H1 (cell line): ENCODE measurements around the gene FNDC5. TPM values are rescaled to one million over a fixed set of nuclear protein-coding genes. Genes with fewer than 3 reads are reported as not detected.

ENCODE experiments used
- CREB1 ChIP-seq: IDR thresholded peaks from 2 replicates; pipeline ENCODE4 v1.6.1; 2012; ENCODE audit warnings: inconsistent platforms
- EZH2 ChIP-seq: fragments of 200-600 bp; sonication (generic); IDR thresholded peaks from 2 replicates; pipeline ENCODE4 v1.7.1; 2012; ENCODE audit warnings: low read depth, mild to moderate bottlenecking, moderate library complexity, low read length, inconsistent platforms; ENCODE audit not compliant: severe bottlenecking
- MAFK ChIP-seq: IDR thresholded peaks from 2 replicates; pipeline ENCODE4 v1.6.1; 2012; ENCODE audit warnings: low read depth, mild to moderate bottlenecking, improper control_type of control experiment, low read length
- polyA plus RNA-seq, 7 experiments: library from polyadenylated mRNA; depleted of rRNA in 3 of 7; stranded (reverse) in 5 of 7; unstranded in 2 of 7; fragments of >200 nt in 5 of 7; fragments of 200-250 nt in 2 of 7; gene quantifications; 1 replicate in 5 of 7; 2 replicates in 1 of 7; 4 replicates in 1 of 7; pipeline versions ENCODE4 v1.2.1 to v1.2.3, GENCODE V29; 2011 to 2013; ENCODE audit warnings: missing spikeins in 2 of 7, mixed read lengths in 2 of 7
- total RNA-seq: library from RNA; stranded (reverse); fragmentation: NEBNext Ultra II Directional; extraction: Animal tissue kit (Norgen Biotek cat#: 25700); gene quantifications from 2 replicates; pipeline ENCODE4 v1.2.1, GENCODE V29; 2021
- TF ChIP-seq, protein P1 (sequence below): IDR thresholded peaks from 2 replicates; pipeline ENCODE4 v1.6.1; 2011; ENCODE audit warnings: low read length, improper control_type of control experiment

The FNDC5 gene
- total and polyA plus RNA-seq, 2 of the 8 experiments (the other 6 are each of a cell fraction or from before 2014, with no cell fraction given) = 1.8 to 2.0 TPM

DNA sequence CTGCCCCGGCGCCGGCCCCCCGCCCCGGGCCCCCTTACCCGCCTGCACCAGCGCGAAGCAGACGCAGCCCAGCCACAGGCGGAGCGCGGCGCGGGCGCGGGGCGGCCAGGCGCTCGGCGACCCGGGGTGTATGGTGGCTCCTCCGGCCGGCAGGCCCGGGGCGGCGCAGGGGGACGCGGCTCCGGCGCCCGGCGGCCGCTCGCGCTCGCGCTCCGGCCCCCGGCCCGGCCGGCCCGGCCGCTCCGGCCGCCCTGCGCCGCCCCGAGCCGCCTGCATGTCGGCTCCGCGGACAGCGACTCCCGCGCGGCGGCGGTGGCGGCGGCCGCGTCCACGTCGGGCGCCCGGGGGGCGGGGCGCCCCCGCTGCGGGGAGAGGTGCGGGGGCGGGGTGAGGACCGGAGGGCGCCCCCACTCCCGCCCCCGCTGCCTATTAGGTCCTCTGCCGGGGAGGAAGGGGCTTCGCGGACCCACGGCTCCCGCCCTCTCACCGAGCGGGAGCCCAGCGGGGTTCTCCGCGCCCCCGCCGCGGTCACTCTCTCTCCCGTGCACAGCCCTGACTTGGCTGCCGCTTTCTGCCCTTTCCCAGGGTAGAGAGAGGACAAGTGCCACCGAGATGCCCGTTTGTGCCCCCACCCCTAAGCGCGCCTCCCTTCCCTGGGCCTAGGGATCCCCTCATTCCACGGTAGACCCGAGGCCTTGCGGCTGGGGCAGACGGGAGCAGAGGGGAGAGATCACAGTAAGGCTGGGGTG, at the start of gene FNDC5 (continued):
- TF ChIP-seq, protein P1, sequence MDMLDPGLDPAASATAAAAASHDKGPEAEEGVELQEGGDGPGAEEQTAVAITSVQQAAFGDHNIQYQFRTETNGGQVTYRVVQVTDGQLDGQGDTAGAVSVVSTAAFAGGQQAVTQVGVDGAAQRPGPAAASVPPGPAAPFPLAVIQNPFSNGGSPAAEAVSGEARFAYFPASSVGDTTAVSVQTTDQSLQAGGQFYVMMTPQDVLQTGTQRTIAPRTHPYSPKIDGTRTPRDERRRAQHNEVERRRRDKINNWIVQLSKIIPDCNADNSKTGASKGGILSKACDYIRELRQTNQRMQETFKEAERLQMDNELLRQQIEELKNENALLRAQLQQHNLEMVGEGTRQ = no peak
- TF ChIP-seq CREB1 (no peak), EZH2 (peak; percentile 54), MAFK (no peak)
- TF ChIP-seq, all 59 proteins: peak for 3
